Astrocyte (in vitro differentiated cells and primary cell): ENCODE measurements around the gene IFT43. TPM values are rescaled to one million over a fixed set of nuclear protein-coding genes. Genes with fewer than 3 reads are reported as not detected.

ENCODE experiments used
- DNase-seq: peaks from one replicate; pipeline ENCODE4 v3.0.0-alpha.2; 2010; ENCODE audit warnings: low read depth
- FAIRE-seq: peaks from 2 replicates; lab custom pipeline; 2011; peaks lifted over from hg19 to GRCh38; lab: Jason Lieb, UNC
- H2AFZ ChIP-seq: 2 replicates; pipeline ENCODE4 v1.6.0; 2012; ENCODE audit warnings: low read depth, low read length, inconsistent platforms
- H3K27ac ChIP-seq: 2 replicates; pipeline ENCODE4 v1.5.1; 2011; ENCODE audit warnings: low read depth, low read length, inconsistent platforms
- H3K27me3 ChIP-seq: 2 replicates; pipeline ENCODE4 v1.6.0; 2011; ENCODE audit warnings: low read length, inconsistent platforms; ENCODE audit not compliant: insufficient read depth
- H3K36me3 ChIP-seq: 2 replicates; pipeline ENCODE4 v1.5.1; 2011; ENCODE audit warnings: low read length, inconsistent platforms; ENCODE audit not compliant: insufficient read depth
- H3K4me1 ChIP-seq: 2 replicates; pipeline ENCODE4 v1.5.1; 2011; ENCODE audit warnings: low read length, inconsistent platforms; ENCODE audit not compliant: insufficient read depth
- H3K4me2 ChIP-seq: 2 replicates; pipeline ENCODE4 v1.6.0; 2012; ENCODE audit warnings: low read length, inconsistent platforms
- H3K4me3 ChIP-seq: 2 replicates; pipeline ENCODE4 v1.5.1; 2011; ENCODE audit warnings: low read depth, mild to moderate bottlenecking, low read length, inconsistent platforms; ENCODE audit not compliant: insufficient read depth
- H3K79me2 ChIP-seq: 2 replicates; pipeline ENCODE4 v1.6.0; 2012; ENCODE audit warnings: mild to moderate bottlenecking, low read length, inconsistent platforms; ENCODE audit not compliant: insufficient read depth
- H3K9ac ChIP-seq: 2 replicates; pipeline ENCODE4 v1.6.0; 2012; ENCODE audit warnings: mild to moderate bottlenecking, low read length, inconsistent platforms
- H3K9me3 ChIP-seq: 2 replicates; pipeline ENCODE4 v1.5.1; 2012; ENCODE audit warnings: low read depth, mild to moderate bottlenecking, low read length, inconsistent platforms; ENCODE audit not compliant: insufficient read depth
- H4K20me1 ChIP-seq: 2 replicates; pipeline ENCODE4 v1.6.0; 2012; ENCODE audit warnings: low read length, inconsistent platforms; ENCODE audit not compliant: insufficient read depth
- H3K27ac Mint-ChIP-seq: one replicate; pipeline ENCODE4 v1.8.0; 2021; ENCODE audit warnings: mild to moderate bottlenecking, mixed read lengths; ENCODE audit not compliant: unreplicated experiment
- H3K27me3 Mint-ChIP-seq: one replicate; pipeline ENCODE4 v1.8.0; 2021; ENCODE audit warnings: low read depth, mixed read lengths; ENCODE audit not compliant: unreplicated experiment
- H3K36me3 Mint-ChIP-seq: one replicate; pipeline ENCODE4 v1.8.0; 2021; ENCODE audit warnings: low read depth, mixed read lengths; ENCODE audit not compliant: unreplicated experiment
- H3K4me1 Mint-ChIP-seq: one replicate; pipeline ENCODE4 v1.8.0; 2021; ENCODE audit warnings: low read depth, mixed read lengths; ENCODE audit not compliant: unreplicated experiment
- H3K4me3 Mint-ChIP-seq: one replicate; pipeline ENCODE4 v1.8.0; 2021; ENCODE audit warnings: mild to moderate bottlenecking, moderate library complexity, mixed read lengths; ENCODE audit not compliant: unreplicated experiment
- H3K9me3 Mint-ChIP-seq: one replicate; pipeline ENCODE4 v1.8.0; 2021; ENCODE audit warnings: mild to moderate bottlenecking, mixed read lengths; ENCODE audit not compliant: unreplicated experiment
- CTCF ChIP-seq: IDR thresholded peaks from 2 replicates; pipeline ENCODE4 v1.5.1; 2011; ENCODE audit warnings: low read depth, mild to moderate bottlenecking, inconsistent platforms, low read length, moderate library complexity; ENCODE audit not compliant: insufficient read depth
- EZH2 ChIP-seq: IDR thresholded peaks from 2 replicates; pipeline ENCODE4 v1.6.1; 2012; ENCODE audit warnings: mild to moderate bottlenecking, low read length, inconsistent platforms; ENCODE audit not compliant: insufficient read depth
- total RNA-seq: library from RNA; stranded (reverse); gene quantifications from 2 replicates; pipeline ENCODE4 v1.2.1, GENCODE V29; 2021

Gene IFT43
- total RNA-seq, 1 donor from 2014 or later: 29.4 TPM

GRCh38 chr14:76002383-76002782 lies 16.8 kb downstream of the IFT43 start:
- Histone ChIP-seq H3K9me3 (no peaks in the 10 kb centered on the region), H3K4me1 (no peaks in the 10 kb centered on the region), H3K4me3 (no peak overlapping the region), H3K27me3 (no peaks in the 10 kb centered on the region), H2AFZ (no peak overlapping the region), H3K9ac (no peak overlapping the region), H3K79me2 (no peaks in the 10 kb centered on the region), H4K20me1 (peaks cover 7% of the 10 kb centered on the region), H3K27ac (no peak overlapping the region), H3K36me3 (peaks cover 10% of the 10 kb centered on the region), H3K4me2 (no peak overlapping the region)
- no peaks in the 10 kb centered on the region for H3K4me1 Mint-ChIP-seq
- no peak overlapping the region for H3K4me3 Mint-ChIP-seq
- FAIRE-seq (no peak), DNase-seq (no peak)
- no peak for TF ChIP-seq CTCF
- TF ChIP-seq EZH2: no peak
- H3K27me3 Mint-ChIP-seq: no peaks in the 10 kb centered on the region
- no peak overlapping the region for H3K27ac Mint-ChIP-seq
- H3K9me3 Mint-ChIP-seq: peaks cover 3% of the 10 kb centered on the region
- H3K36me3 Mint-ChIP-seq: peaks cover 34% of the 10 kb centered on the region

GRCh38 chr14:76006253-76006652 lies 20.7 kb downstream of the IFT43 start:
- Histone ChIP-seq H3K9me3 (no peaks in the 10 kb centered on the region), H3K27ac (no peak overlapping the region), H3K79me2 (no peaks in the 10 kb centered on the region), H2AFZ (no peak overlapping the region), H3K4me3 (no peak overlapping the region), H3K36me3 (peaks cover 6% of the 10 kb centered on the region), H3K4me2 (no peak overlapping the region), H3K4me1 (no peaks in the 10 kb centered on the region), H4K20me1 (peaks cover 10% of the 10 kb centered on the region), H3K27me3 (no peaks in the 10 kb centered on the region), H3K9ac (no peak overlapping the region)
- Mint-ChIP-seq H3K27ac (no peak overlapping the region), H3K9me3 (peaks cover 3% of the 10 kb centered on the region), H3K4me3 (no peak overlapping the region), H3K36me3 (peaks cover 28% of the 10 kb centered on the region), H3K27me3 (no peaks in the 10 kb centered on the region), H3K4me1 (peaks cover 5% of the 10 kb centered on the region)
- TF ChIP-seq EZH2 (no peak), CTCF (no peak)
- FAIRE-seq: no peak
- DNase-seq: no peak

- Histone ChIP-seq H3K27me3 (no peaks in the 10 kb centered on the region), H3K4me3 (no peak overlapping the region), H4K20me1 (peaks cover 10% of the 10 kb centered on the region), H3K9me3 (no peaks in the 10 kb centered on the region), H3K79me2 (no peaks in the 10 kb centered on the region), H2AFZ (no peak overlapping the region), H3K4me2 (no peak overlapping the region), H3K4me1 (no peaks in the 10 kb centered on the region), H3K36me3 (peaks cover 6% of the 10 kb centered on the region), H3K9ac (no peak overlapping the region), H3K27ac (no peak overlapping the region)
- Mint-ChIP-seq H3K27ac (no peak overlapping the region), H3K27me3 (no peaks in the 10 kb centered on the region), H3K4me1 (peaks cover 5% of the 10 kb centered on the region), H3K9me3 (peaks cover 3% of the 10 kb centered on the region), H3K4me3 (no peak overlapping the region), H3K36me3 (peaks cover 23% of the 10 kb centered on the region)
- FAIRE-seq (no peak), DNase-seq (no peak)
- TF ChIP-seq EZH2: no peak
- no peak for TF ChIP-seq CTCF
Observed at GRCh38 chr14:76007379-76007778, 21.8 kb downstream of the IFT43 start.
